ENCODE measurements around the gene ATF6.

ATF6 gene

GRCh38 chr1:161885003-161885402 lies 118.9 kb downstream of the ATF6 start:
- no peak for DNase-seq (ENCODE audit: low read depth in 1 of 2, low spot score in 1 of 2)

GRCh38 chr1:161885759-161886158 lies 119.6 kb downstream of the ATF6 start:
- DNase-seq (ENCODE audit: low read depth in 1 of 2, low spot score in 1 of 2): no peak

- no peak for DNase-seq (ENCODE audit: low read depth in 1 of 2, low spot score in 1 of 2)
Measured at GRCh38 chr1:161886589-161886988, 120.5 kb downstream of the ATF6 start.

- no peak for DNase-seq (ENCODE audit: low read depth in 1 of 2, low spot score in 1 of 2)
Measured at GRCh38 chr1:161887730-161888287, 121.7 kb downstream of the ATF6 start.

GRCh38 chr1:161890574-161890973 lies 124.5 kb downstream of the ATF6 start:
- no peak for DNase-seq (ENCODE audit: low read depth in 1 of 2, low spot score in 1 of 2)

- no peak for DNase-seq (ENCODE audit: low read depth in 1 of 2, low spot score in 1 of 2)
Measured at GRCh38 chr1:161899091-161899490, 133.0 kb downstream of the ATF6 start.

GRCh38 chr1:161900160-161900559 lies 134.0 kb downstream of the ATF6 start:
- DNase-seq (ENCODE audit: low read depth in 1 of 2, low spot score in 1 of 2): no peak

GRCh38 chr1:161902182-161902581 lies 136.1 kb downstream of the ATF6 start:
- DNase-seq (ENCODE audit: low read depth in 1 of 2, low spot score in 1 of 2): no peak

- no peak for DNase-seq (ENCODE audit: low read depth in 1 of 2, low spot score in 1 of 2)
Measured at GRCh38 chr1:161905269-161905884, 139.3 kb downstream of the ATF6 start.

GRCh38 chr1:161907265-161907664 lies 141.1 kb downstream of the ATF6 start:
- DNase-seq (ENCODE audit: low read depth in 1 of 2, low spot score in 1 of 2): no peak

- DNase-seq (ENCODE audit: low read depth in 1 of 2, low spot score in 1 of 2): no peak
Measured at GRCh38 chr1:161908264-161908663, 142.1 kb downstream of the ATF6 start.

- no peak for DNase-seq (ENCODE audit: low read depth in 1 of 2, low spot score in 1 of 2)
Measured at GRCh38 chr1:161910604-161911003, 144.5 kb downstream of the ATF6 start.

- no peak for DNase-seq (ENCODE audit: low read depth in 1 of 2, low spot score in 1 of 2)
Measured at GRCh38 chr1:161913482-161914140, 147.5 kb downstream of the ATF6 start.

GRCh38 chr1:161914595-161914994 lies 148.5 kb downstream of the ATF6 start:
- DNase-seq (ENCODE audit: low read depth in 1 of 2, low spot score in 1 of 2): no peak

- no peak for DNase-seq (ENCODE audit: low read depth in 1 of 2, low spot score in 1 of 2)
Measured at GRCh38 chr1:161915051-161915503, 149.0 kb downstream of the ATF6 start.

GRCh38 chr1:161915978-161916377 lies 149.9 kb downstream of the ATF6 start:
- DNase-seq (ENCODE audit: low read depth in 1 of 2, low spot score in 1 of 2): no peak

GRCh38 chr1:161919229-161919628 lies 153.1 kb downstream of the ATF6 start:
- no peak for DNase-seq (ENCODE audit: low read depth in 1 of 2, low spot score in 1 of 2)

- DNase-seq (ENCODE audit: low read depth in 1 of 2, low spot score in 1 of 2): no peak
Measured at GRCh38 chr1:161921491-161921890, 155.4 kb downstream of the ATF6 start.

GRCh38 chr1:161921990-161922389 lies 155.9 kb downstream of the ATF6 start:
- no peak for DNase-seq (ENCODE audit: low read depth in 1 of 2, low spot score in 1 of 2)

- DNase-seq (ENCODE audit: low read depth in 1 of 2, low spot score in 1 of 2): no peak
Measured at GRCh38 chr1:161928056-161928455, 161.9 kb downstream of the ATF6 start.

GRCh38 chr1:161929137-161929536 lies 163.0 kb downstream of the ATF6 start:
- DNase-seq (ENCODE audit: low read depth in 1 of 2, low spot score in 1 of 2): no peak

- DNase-seq (ENCODE audit: low read depth in 1 of 2, low spot score in 1 of 2): no peak
Measured at GRCh38 chr1:161930064-161930463, 163.9 kb downstream of the ATF6 start.

GRCh38 chr1:161932668-161933067 lies 166.5 kb downstream of the ATF6 start:
- no peak for DNase-seq (ENCODE audit: low read depth in 1 of 2, low spot score in 1 of 2)

Data from activated T-helper 1 cell treated with anti-CD3 and anti-CD28 coated beads, Interleukin-2, amount 50 U/mL, for 16 hours (primary cell).